ENCODE measurements around the gene ZC3H13. TPM values are rescaled to one million over a fixed set of nuclear protein-coding genes. Genes with fewer than 3 reads are reported as not detected.

Gene ZC3H13
- polyA plus RNA-seq, 4 donors: 62.7 to 73.2 (median 68.5) TPM

DNA sequence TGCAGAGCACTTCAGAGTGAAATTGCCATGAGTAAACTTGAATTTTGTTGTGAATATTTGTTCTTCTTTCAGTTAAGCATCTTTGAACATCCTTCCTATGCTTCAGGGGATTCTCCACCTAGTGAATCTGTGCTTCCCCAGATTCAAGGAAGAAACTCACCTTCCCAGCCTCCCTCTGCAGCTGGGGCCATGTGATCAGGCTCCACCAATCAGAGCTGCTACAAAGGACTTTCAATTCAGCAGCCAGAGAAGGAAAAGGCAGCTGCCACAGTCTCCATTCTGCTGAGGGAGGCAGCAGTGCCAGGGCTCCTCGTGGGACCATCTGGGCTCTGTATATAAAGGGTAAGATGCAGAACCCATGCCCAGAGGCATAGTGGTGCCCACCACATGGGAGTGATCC lies 111.3 kb downstream of the ZC3H13 start:
- no peak for DNase-seq (ENCODE audit: low read depth in 4 of 4, low spot score in 3 of 4)

DNA sequence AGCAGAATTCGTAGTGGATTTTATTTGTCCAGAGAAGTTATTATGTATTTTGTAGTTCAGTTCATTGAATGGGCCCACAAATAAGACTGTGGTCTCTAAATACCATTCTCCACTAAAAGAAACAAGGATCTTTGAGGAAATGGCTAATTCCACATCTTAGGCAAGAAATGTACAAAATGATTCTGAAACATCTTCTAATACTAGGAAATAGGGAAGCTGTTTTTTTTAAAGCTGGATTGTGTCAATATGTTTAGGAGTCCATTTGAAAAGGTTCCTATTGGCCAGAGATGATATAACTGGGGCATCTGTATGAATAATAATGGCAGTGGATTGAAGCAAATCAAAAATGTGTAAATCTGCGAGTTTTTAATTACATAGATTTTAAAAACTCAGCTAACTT lies 112.5 kb downstream of the ZC3H13 start:
- DNase-seq (ENCODE audit: low read depth in 4 of 4, low spot score in 3 of 4): no peak

DNA sequence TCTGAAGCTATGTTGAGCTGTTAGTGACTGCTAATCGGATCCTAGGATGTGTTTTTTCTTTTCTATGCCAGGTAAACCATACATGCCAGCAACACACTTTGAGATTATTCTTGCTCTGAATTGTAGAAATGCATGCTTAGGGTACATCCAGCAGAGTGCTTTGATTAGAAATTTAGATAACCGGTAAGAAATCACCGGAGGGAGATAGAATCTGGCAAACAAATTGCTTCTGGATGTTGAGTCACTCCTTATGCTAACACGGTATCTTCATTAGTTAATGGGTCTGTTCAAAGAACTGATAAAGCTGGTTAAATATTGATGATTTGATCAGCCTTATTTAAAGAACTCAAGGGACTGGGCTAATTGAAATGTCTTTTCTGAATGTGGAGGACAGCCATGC lies 115.9 kb downstream of the ZC3H13 start:
- no peak for DNase-seq (ENCODE audit: low read depth in 4 of 4, low spot score in 3 of 4)

DNA sequence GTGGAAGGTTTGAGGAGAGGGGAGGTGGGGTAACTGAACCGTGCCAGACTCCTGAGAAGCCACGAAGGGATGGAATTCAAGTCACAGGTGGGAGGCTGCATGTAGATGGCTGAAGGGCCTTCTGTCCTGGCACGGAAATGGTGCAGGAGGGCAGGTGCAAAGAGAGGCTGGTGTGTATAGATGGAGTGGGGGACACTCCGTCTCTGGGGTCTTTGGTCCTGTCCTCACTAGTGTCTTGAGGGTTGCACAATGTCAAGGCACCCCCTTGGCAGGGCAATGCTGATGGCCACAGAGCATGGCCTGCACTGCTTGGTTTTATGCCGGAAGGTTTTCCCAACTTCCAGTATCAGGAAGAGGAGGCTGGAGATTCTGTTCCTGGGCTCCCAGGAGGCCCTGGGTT lies 118.3 kb downstream of the ZC3H13 start:
- DNase-seq (ENCODE audit: low read depth in 4 of 4, low spot score in 3 of 4): no peak

DNA sequence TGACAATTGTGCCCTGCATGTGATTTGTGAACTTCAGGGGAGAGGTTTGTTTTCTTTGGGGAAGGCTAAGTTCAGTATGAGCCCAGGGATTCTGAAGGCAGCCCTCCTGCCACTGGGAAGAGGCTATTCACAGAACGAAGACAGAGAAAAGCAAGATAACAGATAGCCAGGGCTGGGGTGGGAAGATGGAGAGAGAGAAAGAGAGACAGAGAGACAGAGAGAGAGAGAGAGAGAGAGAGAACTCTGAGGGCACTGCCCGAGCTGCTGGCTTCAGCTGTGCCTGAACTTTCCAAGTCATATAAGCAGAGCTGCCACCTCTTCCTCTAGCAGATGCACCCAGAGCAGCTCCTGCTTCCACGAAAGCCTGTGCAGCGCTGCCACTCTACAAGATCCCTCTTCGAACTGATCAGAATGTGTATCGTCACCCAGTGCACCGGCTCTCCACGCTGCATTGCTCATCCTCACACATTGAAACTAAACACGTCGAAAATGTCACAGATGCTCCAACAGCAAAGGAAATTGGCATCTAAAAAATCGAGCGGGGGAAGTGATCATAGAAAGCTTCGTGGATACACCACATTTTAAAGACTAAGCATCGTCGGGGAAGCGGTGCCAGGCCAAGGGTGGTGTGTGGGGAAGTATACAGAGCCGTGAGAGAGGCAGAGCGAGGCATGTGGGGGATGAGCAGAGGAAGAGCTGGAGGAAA lies 119.2 kb downstream of the ZC3H13 start:
- no peak for DNase-seq (ENCODE audit: low read depth in 4 of 4, low spot score in 3 of 4)

DNA sequence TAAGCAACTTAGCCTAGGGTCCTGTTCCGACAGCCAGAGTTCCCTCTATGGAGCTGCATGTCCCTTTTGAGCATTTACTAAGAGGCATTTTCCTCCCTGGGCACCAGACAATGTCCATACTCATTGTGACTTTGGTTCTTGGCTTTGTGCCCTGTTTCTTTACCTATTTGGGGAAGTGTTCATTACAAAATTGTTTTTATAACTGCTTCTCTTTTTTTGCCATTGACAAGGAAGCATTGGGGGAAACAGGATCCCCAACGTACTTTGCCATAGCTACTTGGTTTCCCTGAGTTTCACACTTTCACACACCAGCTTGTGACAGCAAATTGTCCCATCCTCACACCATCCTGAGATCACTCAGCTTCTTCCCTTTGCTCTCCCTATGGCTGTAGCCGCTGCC lies 119.9 kb downstream of the ZC3H13 start:
- DNase-seq (ENCODE audit: low read depth in 4 of 4, low spot score in 3 of 4): no peak

DNA sequence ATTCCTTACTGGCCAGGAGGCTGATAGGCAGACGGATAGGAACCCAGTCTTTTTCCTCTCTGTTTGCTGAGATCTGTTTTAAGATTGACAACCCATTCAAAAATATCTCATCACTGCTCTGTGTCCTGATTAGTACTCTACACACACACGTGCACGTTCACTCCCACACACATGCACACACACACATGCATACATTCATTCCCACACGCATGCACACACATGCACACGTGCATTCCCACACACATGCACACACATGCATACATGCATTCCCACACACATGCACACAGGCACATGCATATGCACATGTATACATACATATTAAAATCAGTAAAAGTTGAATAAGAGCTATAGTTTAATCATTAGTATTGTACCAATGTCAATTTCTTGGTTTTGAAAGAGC lies 120.4 kb downstream of the ZC3H13 start:
- no peak for DNase-seq (ENCODE audit: low read depth in 4 of 4, low spot score in 3 of 4)

DNA sequence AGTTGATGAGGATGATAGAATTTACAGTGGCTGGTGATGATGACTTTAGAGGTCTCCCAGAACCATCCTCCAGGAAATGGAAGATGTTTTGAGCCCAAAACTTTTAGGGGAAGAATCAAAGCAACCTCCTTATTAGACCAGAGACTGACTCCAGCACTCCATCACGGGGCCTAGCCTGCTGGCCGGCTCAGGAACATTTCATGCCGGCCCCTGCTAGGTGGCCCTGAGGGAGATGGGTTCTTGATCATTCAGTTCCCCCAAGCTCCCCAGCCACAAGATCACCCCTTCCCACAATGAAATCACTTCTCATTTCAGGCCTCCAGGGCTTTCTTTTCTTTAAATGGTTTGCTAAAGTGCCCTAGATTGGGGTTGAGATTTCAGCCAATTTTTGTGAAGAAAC lies 121.3 kb downstream of the ZC3H13 start:
- DNase-seq (ENCODE audit: low read depth in 4 of 4, low spot score in 3 of 4): no peak

DNA sequence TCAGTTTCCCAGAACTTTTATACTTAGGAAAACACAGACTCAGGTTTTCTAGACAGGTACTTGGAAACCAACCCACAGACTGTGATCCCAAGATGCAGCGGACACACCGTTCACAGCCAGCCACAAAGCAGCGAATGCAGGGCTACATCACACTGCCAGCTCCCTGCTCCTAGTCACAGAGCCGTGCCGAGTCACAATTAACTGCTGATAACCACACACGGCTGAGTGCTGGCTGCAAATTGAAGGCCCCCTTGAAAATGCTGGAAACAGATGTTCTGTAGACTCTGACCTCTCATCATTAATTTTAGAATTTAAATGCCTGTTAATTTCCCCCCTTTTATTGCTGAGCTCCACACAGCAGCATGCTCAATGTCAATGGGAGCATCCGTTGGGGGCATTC lies 122.4 kb downstream of the ZC3H13 start:
- DNase-seq (ENCODE audit: low read depth in 4 of 4, low spot score in 3 of 4): no peak

DNA sequence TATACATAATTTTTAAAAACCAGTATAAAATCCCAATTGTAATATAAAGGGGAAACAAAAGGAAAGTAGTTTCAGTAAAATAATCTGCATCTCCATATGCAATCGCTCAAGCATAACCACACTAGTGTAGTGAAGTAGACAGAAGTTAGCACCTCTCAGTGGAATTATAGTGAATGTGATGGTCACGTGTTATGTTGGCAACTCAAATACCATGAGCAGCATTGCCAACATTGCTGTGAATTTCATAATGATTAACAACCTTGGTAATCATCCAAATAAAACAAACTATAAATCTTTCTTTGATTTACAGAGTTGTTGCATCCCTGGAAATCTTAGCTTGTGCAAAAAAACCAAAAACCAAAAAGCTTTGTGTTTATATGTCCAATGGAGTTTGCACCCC lies 123.7 kb downstream of the ZC3H13 start:
- no peak for DNase-seq (ENCODE audit: low read depth in 4 of 4, low spot score in 3 of 4)

DNA sequence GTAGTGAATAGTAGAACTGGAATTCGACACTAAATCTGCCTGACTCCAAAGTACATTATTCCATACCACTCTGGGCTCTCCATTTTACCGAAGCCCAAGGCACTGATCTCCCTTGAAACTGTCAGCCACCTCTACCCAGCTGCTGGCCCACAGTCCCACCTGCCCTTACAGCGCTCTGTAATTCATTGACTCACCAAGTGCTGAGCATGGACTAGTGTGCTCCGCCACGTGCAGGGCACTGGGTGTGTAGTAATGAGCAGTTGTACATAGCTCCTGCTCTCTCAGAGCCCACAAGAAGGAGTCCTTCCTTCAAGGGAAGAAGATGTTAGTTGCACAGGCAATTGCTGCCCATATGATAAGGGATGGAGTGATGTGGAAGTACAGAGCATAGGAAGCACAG lies 124.4 kb downstream of the ZC3H13 start:
- no peak for DNase-seq (ENCODE audit: low read depth in 4 of 4, low spot score in 3 of 4)

DNA sequence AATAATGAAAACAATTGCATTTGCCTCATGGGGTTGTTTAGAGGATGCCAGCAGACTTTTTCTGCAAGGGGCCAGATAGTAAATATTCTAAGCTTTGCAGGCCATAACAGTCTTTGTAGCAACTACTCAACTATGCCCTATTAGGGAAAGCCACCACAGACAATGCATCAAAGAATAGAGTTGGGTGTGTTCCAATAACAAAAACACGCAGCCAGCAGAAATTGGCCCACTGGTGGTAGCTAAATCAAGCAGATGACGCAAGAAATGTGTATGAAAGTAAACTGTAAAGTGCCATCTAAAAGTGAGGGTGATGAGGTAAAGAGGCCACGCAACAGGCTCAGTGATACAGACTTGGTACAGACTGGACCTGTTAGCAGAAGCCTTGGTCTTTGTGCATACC lies 125.8 kb downstream of the ZC3H13 start:
- no peak for DNase-seq (ENCODE audit: low read depth in 4 of 4, low spot score in 3 of 4)

DNA sequence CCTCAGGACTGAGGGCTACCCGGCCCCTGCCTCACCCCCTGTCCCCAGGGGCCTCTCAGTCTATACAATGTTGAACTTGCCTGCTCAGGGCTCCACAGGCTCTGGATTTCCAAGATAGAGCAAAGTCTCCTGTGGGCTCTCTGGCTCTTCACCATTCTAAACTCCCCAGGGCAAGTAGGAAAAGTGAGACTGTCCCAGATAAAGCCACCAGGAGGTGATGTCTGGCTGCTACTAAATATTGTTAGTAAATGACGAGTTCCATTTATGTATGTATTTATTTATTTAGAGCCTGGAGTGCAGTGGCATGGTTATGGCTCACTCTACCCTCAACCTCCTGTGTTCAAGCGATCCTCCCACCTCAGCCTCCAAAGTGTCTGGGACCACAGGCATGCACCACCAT lies 127.4 kb downstream of the ZC3H13 start:
- DNase-seq (ENCODE audit: low read depth in 4 of 4, low spot score in 3 of 4): no peak

DNA sequence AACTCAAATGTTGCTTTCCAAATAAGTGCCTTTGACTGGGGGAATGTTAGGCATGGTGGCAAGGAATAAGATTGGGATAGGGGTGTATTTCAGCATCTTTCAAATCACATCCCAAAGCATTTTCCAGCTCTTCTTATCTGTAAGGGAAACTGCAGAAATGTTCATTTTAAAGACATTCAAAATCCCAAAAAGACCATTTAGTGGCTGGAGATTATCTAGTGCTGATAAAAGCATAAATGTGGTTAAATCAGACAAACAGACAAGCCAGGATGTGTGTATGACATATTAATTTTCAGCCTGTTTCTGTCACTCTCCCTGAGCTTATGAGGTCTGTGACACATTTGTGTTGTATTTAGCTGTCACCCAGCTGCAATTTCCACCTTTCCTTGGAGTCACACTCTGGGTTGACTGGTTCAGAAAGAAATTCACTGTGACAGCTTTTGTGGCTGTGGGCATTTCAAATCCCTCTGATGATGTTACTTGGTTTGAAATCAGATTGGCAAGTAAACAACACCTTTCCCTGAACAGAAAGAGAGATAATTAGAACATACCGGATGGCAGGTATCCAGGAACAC lies 131.3 kb downstream of the ZC3H13 start:
- no peak for DNase-seq (ENCODE audit: low read depth in 4 of 4, low spot score in 3 of 4)

DNA sequence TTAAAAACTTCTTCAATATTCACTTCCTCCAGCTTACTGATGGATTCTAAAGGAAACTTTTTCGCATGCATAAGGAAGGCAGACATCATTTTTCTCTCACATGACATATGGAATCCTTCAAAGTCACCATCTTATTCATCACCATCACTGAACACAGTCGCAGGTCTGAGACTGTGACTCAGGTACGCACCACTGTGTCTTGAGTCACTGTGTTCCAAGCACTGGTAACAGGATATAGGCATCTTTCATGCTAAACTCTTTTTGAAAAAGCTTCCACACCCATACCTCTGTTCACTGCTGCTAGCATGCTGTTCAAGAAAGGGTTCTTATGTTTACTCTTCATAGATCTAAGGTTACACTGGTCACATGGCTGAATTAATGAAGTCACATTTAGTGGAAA lies 133.9 kb downstream of the ZC3H13 start:
- DNase-seq (ENCODE audit: low read depth in 4 of 4, low spot score in 3 of 4): no peak

DNA sequence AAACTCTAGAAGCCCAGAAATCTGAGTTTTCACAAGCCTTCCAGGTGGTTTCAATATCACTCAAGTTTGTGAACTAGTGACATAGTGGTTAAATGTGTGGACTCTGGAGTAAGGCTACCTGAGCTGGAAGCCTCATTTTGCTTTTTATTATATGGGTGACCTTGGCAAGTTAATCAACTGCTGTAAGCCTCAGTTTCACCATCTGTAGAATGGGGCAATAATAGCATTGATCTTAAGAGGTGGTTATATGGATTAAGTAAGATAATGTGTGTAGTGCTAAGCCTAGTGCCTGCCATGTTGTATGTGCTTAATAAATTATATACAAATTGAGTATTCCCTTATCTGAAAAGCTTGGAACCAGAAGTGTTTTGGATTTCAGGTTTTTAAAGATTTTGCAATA lies 135.5 kb downstream of the ZC3H13 start:
- DNase-seq (ENCODE audit: low read depth in 4 of 4, low spot score in 3 of 4): no peak

DNA sequence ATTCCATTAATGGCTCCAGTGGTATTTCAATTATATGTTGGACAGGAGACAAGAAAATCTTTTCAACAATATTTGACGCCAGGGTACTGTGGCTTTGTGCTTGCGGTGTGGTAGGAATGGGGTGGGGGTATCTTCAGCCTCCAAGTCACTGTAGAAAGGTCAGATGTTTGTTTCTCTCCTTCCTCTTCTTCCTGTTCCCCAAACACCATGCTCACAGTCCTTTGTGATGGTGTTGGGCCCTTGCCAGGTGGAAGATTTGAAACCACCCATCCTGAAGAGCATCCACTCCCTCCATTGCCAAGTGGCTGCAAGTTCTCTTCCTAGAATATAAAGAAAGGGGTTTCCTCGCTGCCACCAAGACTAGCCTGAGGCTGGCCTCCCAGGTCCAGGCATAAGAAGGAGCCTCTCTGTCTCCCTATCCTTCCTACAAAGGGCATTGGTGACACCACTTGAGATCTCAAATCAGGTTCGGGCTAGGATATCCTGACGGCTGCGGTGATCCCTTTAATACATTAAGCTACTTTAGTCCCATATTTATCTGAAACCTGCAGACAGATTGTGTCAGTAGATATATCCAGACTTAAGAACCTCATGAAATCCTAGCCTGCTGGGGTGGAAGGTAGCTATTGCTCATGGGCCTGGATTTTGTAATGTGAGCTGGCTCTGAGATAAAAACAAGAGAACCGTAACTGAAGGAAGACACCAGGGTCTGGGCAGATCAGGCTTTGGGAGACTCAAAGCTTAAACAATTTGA lies 136.7 kb downstream of the ZC3H13 start:
- peak in 1 of 4 donors; percentile 55 for DNase-seq (ENCODE audit: low read depth in 4 of 4, low spot score in 3 of 4)

DNA sequence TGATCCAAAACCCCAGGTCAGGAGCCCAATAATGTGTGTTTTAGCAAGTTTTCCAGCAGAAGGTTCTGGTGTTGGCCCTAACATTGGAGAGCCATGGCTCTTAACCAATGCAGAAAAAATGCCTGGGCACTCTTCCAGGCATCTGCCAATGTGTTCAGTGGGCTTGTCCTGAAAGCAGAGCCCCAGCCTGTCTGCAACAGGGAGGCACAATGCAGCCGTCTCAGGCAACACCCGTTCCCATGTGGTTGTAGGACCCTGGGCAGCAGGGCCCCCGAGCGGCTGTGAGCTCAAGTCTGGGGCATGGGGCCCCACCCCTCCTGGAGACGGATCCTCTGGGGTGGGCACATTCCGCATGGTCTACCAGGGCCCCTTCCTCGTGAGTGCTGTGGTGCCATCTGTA lies 142.9 kb downstream of the ZC3H13 start:
- DNase-seq (ENCODE audit: low read depth in 4 of 4, low spot score in 3 of 4): no peak

DNA sequence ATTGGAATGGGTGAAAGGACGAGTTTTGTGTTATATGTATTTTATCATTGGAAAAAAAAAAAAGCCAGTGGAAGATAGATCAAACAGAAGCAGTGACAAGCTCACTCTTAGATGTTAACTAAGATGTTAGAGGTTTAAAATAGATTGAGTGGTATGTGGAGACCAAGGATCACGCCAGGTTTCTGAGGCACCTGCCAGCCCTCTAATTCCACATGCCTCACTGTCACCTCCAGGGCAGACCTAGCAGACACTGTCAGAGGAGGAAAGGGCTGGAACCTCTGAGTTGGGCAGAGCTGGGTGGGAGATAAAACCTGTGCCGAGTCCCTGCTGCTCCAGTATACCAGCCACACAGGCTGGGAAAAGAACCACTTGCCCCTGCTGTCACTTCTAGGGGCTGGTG lies 143.5 kb downstream of the ZC3H13 start:
- no peak for DNase-seq (ENCODE audit: low read depth in 4 of 4, low spot score in 3 of 4)

DNA sequence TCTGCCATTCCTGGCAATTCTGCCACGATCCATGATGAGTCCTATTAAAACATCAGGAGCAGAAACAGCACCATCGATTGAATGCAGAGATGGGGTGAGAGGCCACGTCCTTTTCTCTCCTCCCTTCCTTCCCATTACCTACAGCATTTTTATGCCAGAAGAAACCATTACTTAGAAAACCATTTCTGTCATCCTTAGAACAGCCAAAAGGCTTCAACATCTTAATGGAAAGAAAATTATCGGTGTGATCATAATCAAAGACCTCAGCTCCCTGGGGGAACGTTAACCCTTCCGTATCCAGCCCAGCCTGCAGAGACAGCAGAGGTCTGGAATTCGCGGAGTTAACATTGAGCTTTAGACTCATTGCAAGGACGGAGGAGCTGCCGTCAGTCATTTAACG lies 145.0 kb downstream of the ZC3H13 start:
- no peak for DNase-seq (ENCODE audit: low read depth in 4 of 4, low spot score in 3 of 4)

Measured in left renal pelvis (tissue), 4 donors.